Kidney (tissue), 14 donors: ENCODE data around the gene MXI1. TPM values are rescaled to one million over a fixed set of nuclear protein-coding genes. Genes with fewer than 3 reads are reported as not detected.

Source experiments
- DNase-seq, 5 donors: peaks; one replicate each; pipeline ENCODE4 v3.0.0-alpha.2; 2013 to 2020
- FAIRE-seq: peaks from 2 replicates; lab custom pipeline; 2012; peaks lifted over from hg19 to GRCh38; lab: Jason Lieb, UNC
- H3K27ac ChIP-seq, 2 donors: one replicate each; pipeline ENCODE4 v1.7.0; 2013; ENCODE audit warnings: low read depth in 2 of 2, low read length in 2 of 2, inconsistent platforms in 1 of 2
- H3K27me3 ChIP-seq: one replicate; pipeline ENCODE4 v1.7.1; 2013; ENCODE audit warnings: low read length, inconsistent platforms; ENCODE audit not compliant: control insufficient read depth, insufficient read depth
- H3K36me3 ChIP-seq, 3 donors: one replicate each; pipeline versions ENCODE4 v1.7.0 to v1.7.1; 2013; ENCODE audit warnings: low read length in 3 of 3, control low read depth in 1 of 3, inconsistent platforms in 1 of 3; ENCODE audit not compliant: insufficient read depth in 3 of 3, control insufficient read depth in 2 of 3
- H3K4me1 ChIP-seq, 3 donors: one replicate each; pipeline versions ENCODE4 v1.7.0 to v1.7.1; 2013; ENCODE audit warnings: low read length in 3 of 3, inconsistent platforms in 1 of 3, low read depth in 1 of 3; ENCODE audit not compliant: control insufficient read depth in 2 of 3, insufficient read depth in 2 of 3
- H3K4me3 ChIP-seq, 3 donors: one replicate each; pipeline versions ENCODE4 v1.7.0 to v1.8.1; 2013; ENCODE audit warnings: low read length in 3 of 3, control low read depth in 1 of 3, inconsistent platforms in 1 of 3
- H3K9ac ChIP-seq, 3 donors: one replicate each; pipeline versions ENCODE4 v1.7.0 to v1.7.1; 2013; ENCODE audit warnings: low read length in 3 of 3, control low read depth in 1 of 3, inconsistent platforms in 1 of 3
- H3K9me3 ChIP-seq, 3 donors: one replicate each; pipeline versions ENCODE4 v1.7.0 to v1.7.1; 2013; ENCODE audit warnings: low read length in 3 of 3, control low read depth in 1 of 3, inconsistent platforms in 1 of 3; ENCODE audit not compliant: control insufficient read depth in 2 of 3, insufficient read depth in 1 of 3
- intact Hi-C: fragments of 100-400 bp; cut with DNase I; formaldehyde crosslinking; loops from one replicate; pipeline ENCODE4 v1.11.1; 2022
- polyA plus RNA-seq: library from polyadenylated mRNA; stranded (reverse); fragments of 350-450 nt; fragmentation: Illumina TruSeq; extraction: RNeasy Lipid Tissue Mini Kit (QIAGEN cat#74804); gene quantifications from one replicate; pipeline ENCODE4 v1.2.3, GENCODE V29; 2014; ENCODE audit warnings: low read depth, low replicate concordance; ENCODE audit not compliant: insufficient read depth
- total RNA-seq: library from RNA; stranded (reverse); fragmentation: NEBNext Ultra II Directional; extraction: Animal tissue kit (Norgen Biotek cat#: 25700); gene quantifications from one replicate; pipeline ENCODE4 v1.2.1, GENCODE V29; 2021
- TF ChIP-seq, protein P1 (sequence below): IDR thresholded peaks from 3 replicates; pipeline ENCODE4 v1.5.1; 2012; ENCODE audit warnings: mild to moderate bottlenecking, moderate library complexity, borderline replicate concordance; ENCODE audit not compliant: insufficient read depth; ENCODE audit errors: extremely low read depth
- donor health status: control.
- donor health status: control.
- donor health status: control.
- donor health status: control.
- donor health status: control.
- donor health status: DM: yes; HTN: yes; CAD: no.
- donor health status: Normal renal cell carcinoma (clear cell type).

MXI1 gene
- total and polyA plus RNA-seq, 2 donors from 2014 or later: 27.6 to 29.0 TPM

DNA sequence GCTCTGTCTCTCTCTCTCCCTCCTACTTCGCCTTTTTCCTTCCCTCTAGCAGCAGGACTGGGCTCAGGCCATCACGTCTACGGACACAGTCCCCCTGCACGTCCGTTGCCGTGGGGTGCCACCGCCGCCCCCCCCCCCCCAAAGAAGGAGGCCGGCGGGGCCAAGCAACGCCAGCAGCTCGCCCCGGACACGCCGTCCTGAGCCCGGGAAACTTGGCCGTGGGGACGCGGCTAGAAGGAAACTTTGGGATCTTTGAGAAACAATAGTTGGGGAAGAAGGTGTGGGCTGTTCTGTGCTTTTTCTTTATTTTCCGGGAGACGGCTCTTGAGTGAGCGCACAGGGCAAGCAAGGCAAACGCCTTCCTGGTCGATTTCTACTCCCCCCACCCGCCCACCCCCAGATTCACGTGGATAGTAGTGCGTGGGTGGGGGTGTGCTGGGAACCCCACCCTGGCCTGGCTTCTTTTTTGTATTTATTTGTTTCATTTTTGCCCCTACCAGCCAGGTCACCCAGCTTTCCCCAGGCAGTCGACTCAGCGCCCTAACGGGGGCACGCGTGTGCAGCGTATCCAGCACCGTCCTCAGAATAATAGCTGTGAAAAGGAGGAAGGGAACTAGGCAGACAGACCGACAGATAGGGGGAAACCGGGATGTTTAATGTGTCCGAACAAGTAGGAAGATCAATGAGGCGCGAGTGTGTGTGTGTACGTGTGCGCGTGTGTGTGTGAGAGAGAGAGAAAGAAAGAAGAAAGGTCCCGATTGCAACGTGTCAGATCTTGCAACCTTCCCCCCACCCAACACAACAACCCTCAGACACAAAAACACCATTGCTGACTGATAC lies 1.4 kb downstream of the MXI1 start:
- no peak for FAIRE-seq
- H3K4me3 ChIP-seq: peak overlapping the region; percentile 71 to 94 (median 93)
- H3K4me1 ChIP-seq: peaks cover 0 to 8% (median 2%) of the 10 kb centered on the region in 3 donors
- intact Hi-C loops: loop anchor here (10.0 kb wide), 1 partner anchor 74 kb away; no protein-coding TSS in a partner anchor
- H3K27ac ChIP-seq: peak overlapping the region; percentile 29 to 49
- TF ChIP-seq, protein P1, sequence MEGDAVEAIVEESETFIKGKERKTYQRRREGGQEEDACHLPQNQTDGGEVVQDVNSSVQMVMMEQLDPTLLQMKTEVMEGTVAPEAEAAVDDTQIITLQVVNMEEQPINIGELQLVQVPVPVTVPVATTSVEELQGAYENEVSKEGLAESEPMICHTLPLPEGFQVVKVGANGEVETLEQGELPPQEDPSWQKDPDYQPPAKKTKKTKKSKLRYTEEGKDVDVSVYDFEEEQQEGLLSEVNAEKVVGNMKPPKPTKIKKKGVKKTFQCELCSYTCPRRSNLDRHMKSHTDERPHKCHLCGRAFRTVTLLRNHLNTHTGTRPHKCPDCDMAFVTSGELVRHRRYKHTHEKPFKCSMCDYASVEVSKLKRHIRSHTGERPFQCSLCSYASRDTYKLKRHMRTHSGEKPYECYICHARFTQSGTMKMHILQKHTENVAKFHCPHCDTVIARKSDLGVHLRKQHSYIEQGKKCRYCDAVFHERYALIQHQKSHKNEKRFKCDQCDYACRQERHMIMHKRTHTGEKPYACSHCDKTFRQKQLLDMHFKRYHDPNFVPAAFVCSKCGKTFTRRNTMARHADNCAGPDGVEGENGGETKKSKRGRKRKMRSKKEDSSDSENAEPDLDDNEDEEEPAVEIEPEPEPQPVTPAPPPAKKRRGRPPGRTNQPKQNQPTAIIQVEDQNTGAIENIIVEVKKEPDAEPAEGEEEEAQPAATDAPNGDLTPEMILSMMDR: no peak
- H3K36me3 ChIP-seq: no peaks in the 10 kb centered on the region
- no peaks in the 10 kb centered on the region for H3K27me3 ChIP-seq
- DNase-seq: peak in 3 of 5 donors; percentile 35 to 72 (median 68)
- H3K9me3 ChIP-seq: no peaks in the 10 kb centered on the region
- H3K9ac ChIP-seq: peak overlapping the region; percentile 61 to 94 (median 68)

DNA sequence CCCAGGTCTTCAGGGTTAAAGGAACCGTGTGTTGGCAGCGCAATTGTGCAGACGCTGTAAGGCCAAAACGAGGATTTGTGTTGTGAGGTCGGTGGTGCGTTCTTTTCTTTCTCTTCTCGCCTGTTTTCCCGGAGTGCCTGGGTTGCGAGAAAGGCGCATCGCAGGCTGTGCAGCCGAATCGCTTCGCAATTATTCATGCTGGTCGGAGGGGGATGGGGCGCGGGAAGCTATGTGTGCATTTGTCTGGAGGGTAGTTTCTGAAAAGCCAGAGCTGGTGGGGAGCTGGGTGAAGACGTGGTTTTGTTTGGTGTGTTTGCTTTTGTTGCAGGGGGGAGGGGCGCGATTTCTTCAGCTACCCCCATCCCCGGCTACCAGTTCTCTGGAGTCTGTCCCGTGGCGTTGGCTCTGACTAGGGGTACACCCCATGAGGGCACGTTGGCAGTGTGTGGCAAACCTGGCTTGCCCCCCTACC lies 2.1 kb downstream of the MXI1 start:
- H3K36me3 ChIP-seq: no peaks in the 10 kb centered on the region
- no peaks in the 10 kb centered on the region for H3K27me3 ChIP-seq
- intact Hi-C loops: loop anchor here (10.0 kb wide), 1 partner anchor 75 kb away; no protein-coding TSS in a partner anchor
- DNase-seq (peak; percentile 71 to 88 (median 80)), FAIRE-seq (no peak)
- H3K4me1 ChIP-seq: peaks cover 0 to 8% (median 2%) of the 10 kb centered on the region in 3 donors
- TF ChIP-seq, protein P1: no peak
- peak overlapping the region; percentile 29 to 49 for H3K27ac ChIP-seq
- H3K4me3 ChIP-seq: peak overlapping the region; percentile 71 to 94 (median 93)
- peak overlapping the region; percentile 61 to 94 (median 68) for H3K9ac ChIP-seq
- no peaks in the 10 kb centered on the region for H3K9me3 ChIP-seq

DNA sequence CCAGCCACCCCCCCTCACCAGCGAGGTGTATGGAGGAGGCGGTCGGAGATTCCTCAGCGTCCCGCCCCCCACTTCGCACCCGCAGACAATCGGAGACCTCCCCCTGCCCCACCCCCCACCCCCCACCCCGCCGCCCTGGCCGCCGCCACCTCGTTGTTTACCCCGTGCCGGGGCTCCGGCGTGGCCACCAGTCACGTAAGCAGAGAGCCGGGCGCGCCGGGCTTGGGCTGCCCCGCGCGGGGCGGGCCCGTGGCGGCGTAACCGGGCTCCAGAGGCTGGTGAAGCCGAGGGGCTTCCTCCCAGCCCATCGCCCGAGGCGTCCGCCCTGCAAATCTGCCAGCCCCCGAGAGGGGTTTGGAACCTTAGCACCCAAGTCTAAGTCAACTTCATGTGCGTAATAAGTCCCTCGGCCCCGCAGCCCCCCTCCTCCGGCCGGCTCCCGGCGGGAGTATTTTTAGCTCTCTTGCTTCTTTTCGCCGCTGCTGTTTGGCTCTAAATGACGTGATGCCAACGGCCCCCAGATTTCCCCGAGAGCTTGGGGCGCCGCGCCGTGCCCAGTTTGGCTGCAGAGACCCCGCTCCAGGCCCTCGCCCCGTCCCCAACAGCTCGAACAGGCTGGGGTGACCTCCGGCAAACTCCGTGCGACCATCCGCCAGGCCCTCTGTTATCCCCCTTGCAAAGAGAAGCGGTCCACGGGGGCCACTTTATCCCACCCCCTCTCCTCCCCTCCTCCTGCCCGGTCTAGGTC lies 2.7 kb downstream of the MXI1 start:
- FAIRE-seq: no peak
- intact Hi-C loops: loop anchor here (10.0 kb wide), 1 partner anchor 75 kb away; no protein-coding TSS in a partner anchor

More for the DNA sequence above, 2.7 kb downstream of the MXI1 start:
- Histone ChIP-seq H3K27ac (peak overlapping the region; percentile 81 to 85), H3K4me1 (peaks cover 0 to 8% (median 2%) of the 10 kb centered on the region in 3 donors), H3K27me3 (no peaks in the 10 kb centered on the region), H3K9me3 (no peaks in the 10 kb centered on the region), H3K9ac (peak overlapping the region; percentile 57 to 94 (median 70)), H3K4me3 (peak overlapping the region; percentile 74 to 94 (median 93)), H3K36me3 (no peaks in the 10 kb centered on the region)
- peak; percentile 51 to 87 (median 72) for DNase-seq
- TF ChIP-seq, protein P1: no peak
